ENCODE measurements around the gene TRIM66. TPM values are rescaled to one million over a fixed set of nuclear protein-coding genes. Genes with fewer than 3 reads are reported as not detected.
A peak's percentile ranks its signal among the peaks of the same experiment; 100 is the strongest.

TRIM66 gene
- total RNA-seq, 2 donors from 2014 or later = 11.2 to 37.2 TPM

DNA sequence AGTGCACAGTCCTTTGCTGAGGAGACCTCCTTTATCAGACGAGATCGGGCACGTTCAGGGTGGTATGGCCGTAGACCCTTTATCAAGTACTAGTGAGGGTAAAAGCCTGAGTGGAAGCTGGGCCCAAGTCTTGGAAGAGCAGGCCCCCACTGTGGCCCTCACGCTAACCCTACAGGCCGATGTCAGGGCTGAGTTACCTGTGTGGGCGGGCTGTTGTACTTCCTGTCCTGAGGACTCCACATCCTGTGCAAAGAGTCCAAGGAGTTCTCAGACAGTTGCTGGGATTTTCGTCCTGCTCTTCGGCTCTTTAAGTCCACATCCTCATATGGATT, 35.0 kb upstream of the TRIM66 start:
- peaks cover 66% of the 10 kb centered on the region for H3K4me1 ChIP-seq
- WGBS, 2 donors = 58 to 68% methylated on average over 6 to 9 of the region's 9 CpGs
- DNase-seq = peak in 1 of 4 donors; percentile 28
- intact Hi-C loops (cut with DNase I) = no loop called here
- H3K27me3 ChIP-seq = no peaks in the 10 kb centered on the region
- H3K4me3 ChIP-seq = no peak overlapping the region
- peak overlapping the region; percentile 69 to 89 (median 81) for H3K27ac ChIP-seq
- no peak for ATAC-seq
- TF ChIP-seq, protein P1, sequence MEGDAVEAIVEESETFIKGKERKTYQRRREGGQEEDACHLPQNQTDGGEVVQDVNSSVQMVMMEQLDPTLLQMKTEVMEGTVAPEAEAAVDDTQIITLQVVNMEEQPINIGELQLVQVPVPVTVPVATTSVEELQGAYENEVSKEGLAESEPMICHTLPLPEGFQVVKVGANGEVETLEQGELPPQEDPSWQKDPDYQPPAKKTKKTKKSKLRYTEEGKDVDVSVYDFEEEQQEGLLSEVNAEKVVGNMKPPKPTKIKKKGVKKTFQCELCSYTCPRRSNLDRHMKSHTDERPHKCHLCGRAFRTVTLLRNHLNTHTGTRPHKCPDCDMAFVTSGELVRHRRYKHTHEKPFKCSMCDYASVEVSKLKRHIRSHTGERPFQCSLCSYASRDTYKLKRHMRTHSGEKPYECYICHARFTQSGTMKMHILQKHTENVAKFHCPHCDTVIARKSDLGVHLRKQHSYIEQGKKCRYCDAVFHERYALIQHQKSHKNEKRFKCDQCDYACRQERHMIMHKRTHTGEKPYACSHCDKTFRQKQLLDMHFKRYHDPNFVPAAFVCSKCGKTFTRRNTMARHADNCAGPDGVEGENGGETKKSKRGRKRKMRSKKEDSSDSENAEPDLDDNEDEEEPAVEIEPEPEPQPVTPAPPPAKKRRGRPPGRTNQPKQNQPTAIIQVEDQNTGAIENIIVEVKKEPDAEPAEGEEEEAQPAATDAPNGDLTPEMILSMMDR (IDR thresholded peaks at IDR 0.05) = no peak
- no peak for TF ChIP-seq POLR2A (IDR thresholded peaks at IDR 0.05)
- peaks cover 0 to 1% of the 10 kb centered on the region in 2 donors for H3K36me3 ChIP-seq (replicated peaks in 1 of 2; ENCODE audit: insufficient read depth in 1 of 2, low read depth in 2 of 2)
- H3K9me3 ChIP-seq = no peaks in the 10 kb centered on the region

DNA sequence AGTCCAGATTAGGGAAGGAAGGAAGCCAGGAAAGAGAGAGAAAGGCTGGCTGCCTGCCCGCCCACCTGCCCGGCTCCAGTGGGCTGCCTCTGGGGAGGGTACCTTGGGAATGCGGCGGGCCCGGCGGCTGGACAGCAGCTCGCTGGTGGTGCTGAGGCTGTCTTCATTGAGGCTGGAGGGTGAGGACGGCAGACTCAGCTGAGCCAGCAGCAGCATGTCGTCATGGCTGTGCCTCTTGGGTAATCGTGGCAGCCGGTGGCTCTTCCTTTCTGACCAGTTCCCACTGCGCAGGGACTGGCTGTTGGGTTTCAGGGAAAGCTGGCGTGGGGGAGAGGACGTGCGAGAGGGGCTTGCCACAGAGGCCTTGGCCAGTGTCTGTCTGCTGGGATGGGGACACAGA, 33.0 kb upstream of the TRIM66 start:
- Histone ChIP-seq H3K27ac (peak overlapping the region in 1 of 4 donors; percentile 38), H3K27me3 (no peaks in the 10 kb centered on the region), H3K36me3 (replicated peaks in 1 of 2; ENCODE audit: insufficient read depth in 1 of 2, low read depth in 2 of 2) (peaks cover 0 to 3% of the 10 kb centered on the region in 2 donors), H3K4me1 (peaks cover 49% of the 10 kb centered on the region), H3K9me3 (no peaks in the 10 kb centered on the region), H3K4me3 (no peak overlapping the region)
- DNase-seq = no peak
- 85% methylated on average over 14 to 15 of the region's 15 CpGs for WGBS, 2 donors
- no peak for ATAC-seq
- TF ChIP-seq, protein P1 (IDR thresholded peaks at IDR 0.05) = no peak
- no peak for TF ChIP-seq POLR2A (IDR thresholded peaks at IDR 0.05)
- intact Hi-C loops (cut with DNase I) = no loop called here

DNA sequence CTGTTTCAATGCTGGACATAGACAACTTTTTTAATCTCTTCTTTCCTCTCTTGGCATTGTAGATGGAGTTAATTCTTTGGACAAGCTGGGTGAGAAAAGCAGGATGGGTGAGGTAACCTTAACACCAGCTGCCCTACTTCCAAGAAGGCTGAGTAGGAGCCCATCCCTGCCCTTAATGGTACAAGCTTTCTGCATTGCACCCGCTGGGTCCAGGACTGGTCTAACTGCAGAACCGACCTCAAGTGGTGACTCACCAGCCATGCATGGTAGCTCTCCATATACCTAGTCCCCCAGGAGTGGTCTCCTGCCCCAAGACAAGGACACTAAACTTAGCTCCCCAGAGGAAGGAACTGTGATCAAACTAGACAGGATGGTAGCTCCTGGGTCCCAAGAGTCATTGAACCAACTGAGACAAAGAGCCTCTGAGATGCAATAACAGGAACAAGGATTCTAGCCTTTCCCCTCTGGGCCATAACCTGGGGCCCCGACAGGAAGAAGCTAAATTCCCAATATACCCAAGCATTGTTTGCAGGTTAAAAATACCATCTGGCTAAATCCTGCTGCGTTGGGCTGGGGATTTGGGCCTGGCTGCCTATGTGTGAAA, 32.3 kb upstream of the TRIM66 start:
- no peak for DNase-seq
- H3K4me3 ChIP-seq = no peak overlapping the region
- H3K36me3 ChIP-seq (replicated peaks in 1 of 2; ENCODE audit: insufficient read depth in 1 of 2, low read depth in 2 of 2) = peaks cover 0 to 3% of the 10 kb centered on the region in 2 donors
- H3K27me3 ChIP-seq = no peaks in the 10 kb centered on the region
- WGBS, 2 donors = 66 to 76% methylated on average over 4 of the region's 4 CpGs
- H3K4me1 ChIP-seq = peaks cover 46% of the 10 kb centered on the region
- TF ChIP-seq POLR2A (IDR thresholded peaks at IDR 0.05) = no peak
- TF ChIP-seq, protein P1 (IDR thresholded peaks at IDR 0.05) = no peak
- peak overlapping the region in 1 of 4 donors; percentile 23 for H3K27ac ChIP-seq
- intact Hi-C loops (cut with DNase I) = no loop called here
- no peaks in the 10 kb centered on the region for H3K9me3 ChIP-seq
- no peak for ATAC-seq

DNA sequence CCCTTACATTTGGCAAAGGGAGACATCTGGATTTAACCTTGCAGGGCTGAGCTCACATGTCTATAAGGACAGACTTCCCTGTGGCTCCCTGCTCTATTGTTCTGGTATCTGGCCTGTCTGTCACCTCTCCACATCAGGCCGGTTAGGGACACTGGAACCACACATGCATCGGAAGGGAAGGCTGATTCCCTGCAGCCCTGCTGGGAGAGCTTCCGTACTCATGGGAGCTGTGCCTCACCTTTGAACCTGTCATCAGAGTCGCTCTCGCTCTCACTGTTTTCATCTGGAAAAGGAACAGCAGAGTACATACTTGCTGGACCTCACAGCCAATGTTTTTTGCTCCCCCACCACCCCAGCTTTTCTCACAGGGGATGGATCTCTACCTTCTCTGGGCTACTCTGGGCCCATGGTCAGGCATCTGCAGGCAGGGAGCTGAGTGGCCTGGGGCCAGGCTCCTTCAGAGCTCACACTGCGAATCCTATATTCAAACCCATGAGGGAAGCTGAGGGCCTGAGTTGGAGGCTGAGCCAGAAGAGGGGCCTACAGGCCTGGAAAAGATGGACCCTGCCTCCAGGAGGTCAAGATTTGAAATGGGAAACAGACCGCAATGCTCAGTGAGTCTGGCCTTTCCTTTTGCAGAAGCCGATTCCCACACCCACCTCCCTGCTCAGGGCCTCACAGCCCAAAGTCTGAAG, 31.4 kb upstream of the TRIM66 start:
- Histone ChIP-seq H3K9me3 (no peaks in the 10 kb centered on the region), H3K4me3 (no peak overlapping the region), H3K4me1 (peaks cover 46% of the 10 kb centered on the region), H3K27ac (no peak overlapping the region), H3K36me3 (replicated peaks in 1 of 2; ENCODE audit: insufficient read depth in 1 of 2, low read depth in 2 of 2) (peaks cover 0 to 3% of the 10 kb centered on the region in 2 donors), H3K27me3 (no peaks in the 10 kb centered on the region)
- WGBS, 2 donors = 84 to 90% methylated on average over 5 to 8 of the region's 8 CpGs
- no peak for ATAC-seq
- DNase-seq = no peak
- TF ChIP-seq, protein P1 (IDR thresholded peaks at IDR 0.05) = no peak
- TF ChIP-seq POLR2A (IDR thresholded peaks at IDR 0.05) = no peak
- intact Hi-C loops (cut with DNase I) = no loop called here

Data from body of pancreas (tissue), 4 donors.